Endometrial microvascular endothelial cells (primary cell): ENCODE data around the gene C12orf56. TPM values are rescaled to one million over a fixed set of nuclear protein-coding genes. Genes with fewer than 3 reads are reported as not detected.
"Not testable (repeated sequence)": the region's sequence is repeated elsewhere in the genome, so short reads cannot be mapped to it uniquely, and the experiment has no call there.

Source experiments
- in situ Hi-C: cut with HindIII; loops from 2 replicates; pipeline ENCODE4 v1.10.0; 2017; ENCODE audit warnings: low sequenced_read_pairs, low pct_unique_long_range_greater_than_20kb; ENCODE audit errors: inconsistent ontology term
- total RNA-seq: library from RNA; depleted of rRNA; stranded (reverse); fragments of >200 nt; gene quantifications from one replicate; pipeline ENCODE4 v1.2.3, GENCODE V29; 2015; ENCODE audit errors: inconsistent ontology term

Gene C12orf56
- total RNA-seq, 1 donor from 2014 or later, result not detected

DNA sequence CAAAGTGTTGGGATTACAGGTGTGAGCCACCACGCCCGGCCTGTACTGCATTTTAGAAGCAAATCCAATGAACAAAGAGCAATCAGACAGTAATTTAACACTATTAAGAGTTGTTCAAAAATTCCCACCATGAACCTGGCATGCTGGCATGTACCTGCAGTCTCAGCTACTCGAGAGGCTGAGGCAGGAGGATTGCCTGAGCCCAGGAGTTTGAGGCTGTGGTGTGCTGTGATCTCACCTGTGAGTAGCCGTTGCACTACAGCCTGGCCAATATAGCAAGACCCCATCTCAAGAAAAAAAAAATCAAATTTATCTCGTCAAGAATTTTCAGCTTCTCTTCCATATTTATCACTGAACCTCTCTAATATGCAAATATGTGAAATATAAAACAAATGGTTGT is 128.7 kb downstream of the C12orf56 start:
- in situ Hi-C loops, result no loop called here

DNA sequence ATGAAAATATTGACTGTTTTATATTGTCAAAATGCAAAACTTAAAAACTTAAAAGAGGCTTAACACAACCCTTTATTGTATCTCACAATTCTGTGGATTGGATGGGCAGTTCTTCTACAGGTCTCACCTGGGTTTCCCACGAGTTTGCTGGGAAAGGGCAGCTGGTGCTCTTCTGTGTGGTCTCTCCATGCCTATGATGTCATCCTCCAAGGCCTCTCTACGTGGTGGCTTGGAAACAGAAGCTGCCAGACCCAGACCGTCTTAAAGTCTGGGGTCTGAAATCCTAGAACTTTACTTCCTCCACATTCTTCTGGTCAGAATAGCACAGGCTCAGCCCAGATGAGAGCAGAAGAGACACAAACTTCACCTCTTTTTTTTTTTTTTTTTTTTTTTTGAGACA is 132.0 kb downstream of the C12orf56 start:
- in situ Hi-C loops, result no loop called here

DNA sequence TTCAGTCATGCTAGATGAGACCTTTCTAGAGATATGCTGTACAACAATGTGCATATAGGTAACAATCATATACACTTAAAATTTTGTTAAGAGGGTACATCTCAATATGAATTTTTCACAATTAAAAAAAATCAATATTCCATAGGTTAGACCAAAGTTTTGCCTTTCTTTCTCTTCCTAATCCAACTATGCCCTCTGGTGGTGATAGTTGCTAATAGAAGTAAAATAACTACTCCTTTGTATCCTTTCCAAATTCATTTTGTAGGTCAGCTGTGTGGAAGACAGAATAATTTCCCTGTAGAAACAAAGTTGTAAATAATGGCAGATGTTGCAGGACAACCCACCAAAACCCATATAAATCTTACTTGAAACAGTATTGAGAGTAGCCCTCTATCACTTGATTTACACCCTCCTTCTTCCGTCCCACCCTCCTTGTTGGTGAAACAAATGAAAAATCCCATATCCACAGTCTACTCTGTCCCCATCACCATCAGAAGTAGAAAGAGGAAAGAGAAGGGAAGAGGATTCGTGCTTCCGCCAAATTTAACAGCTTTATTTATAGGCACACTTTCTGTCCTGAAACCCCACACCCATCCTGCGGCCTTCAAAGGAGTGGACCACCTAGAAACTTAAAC is 134.3 kb downstream of the C12orf56 start:
- in situ Hi-C loops, result no loop called here

DNA sequence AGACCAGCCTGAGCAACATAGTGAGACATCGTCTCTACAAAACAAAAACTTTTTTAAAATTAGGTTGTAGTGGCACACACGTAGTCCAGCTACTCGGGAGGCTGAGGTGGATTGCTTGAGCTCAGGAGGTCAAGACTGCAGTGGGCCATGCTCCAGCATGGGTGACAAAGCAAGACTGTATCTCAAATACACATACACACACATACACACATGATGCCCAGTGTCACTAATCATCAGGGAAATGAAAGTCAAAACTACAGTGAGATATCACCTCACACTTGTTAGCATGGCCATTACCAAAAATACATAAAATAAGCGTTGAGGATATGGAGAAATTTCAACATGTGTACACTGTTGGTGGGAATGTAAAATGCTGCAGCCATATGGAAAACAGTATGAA is 135.3 kb downstream of the C12orf56 start:
- in situ Hi-C loops, result no loop called here

DNA sequence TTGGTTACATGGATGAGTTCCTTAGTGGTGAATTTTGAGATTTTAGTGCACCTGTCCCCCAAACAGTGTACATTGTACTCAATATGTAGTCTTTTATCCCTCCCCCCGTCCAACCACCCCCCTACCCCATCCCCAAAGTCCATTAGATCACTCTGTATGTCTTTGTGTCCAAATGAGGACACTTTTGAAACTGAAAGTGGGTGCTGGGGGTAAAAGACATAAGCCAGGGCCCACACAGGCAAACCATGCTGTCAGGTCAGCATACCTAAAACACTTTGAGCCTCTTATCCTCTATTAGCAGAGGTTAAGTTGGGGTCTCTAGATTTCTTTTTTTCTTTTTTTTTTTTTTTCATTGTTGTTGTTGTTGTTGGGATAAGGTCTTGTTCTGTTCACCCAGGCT is 137.2 kb downstream of the C12orf56 start:
- in situ Hi-C loops, result no loop called here

DNA sequence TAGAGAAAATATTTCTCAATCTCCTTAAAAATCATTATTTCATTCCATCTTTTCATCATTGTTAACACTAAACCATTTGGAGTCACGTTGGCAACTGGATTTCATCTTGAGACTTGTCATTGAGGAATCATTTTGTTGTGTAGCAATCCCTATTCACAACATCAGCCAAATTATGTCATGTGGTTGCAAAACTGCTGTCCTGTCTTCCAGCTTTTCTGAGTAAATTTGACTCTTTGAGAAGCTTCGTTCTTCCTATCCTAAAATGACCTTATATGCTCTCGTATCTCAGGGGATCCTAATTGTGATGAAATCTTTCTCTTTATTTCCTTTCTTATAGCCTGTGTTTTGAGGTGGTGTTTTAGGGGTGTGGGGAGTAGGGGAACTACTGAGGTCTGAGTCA is 137.9 kb downstream of the C12orf56 start:
- in situ Hi-C loops, result no loop called here

DNA sequence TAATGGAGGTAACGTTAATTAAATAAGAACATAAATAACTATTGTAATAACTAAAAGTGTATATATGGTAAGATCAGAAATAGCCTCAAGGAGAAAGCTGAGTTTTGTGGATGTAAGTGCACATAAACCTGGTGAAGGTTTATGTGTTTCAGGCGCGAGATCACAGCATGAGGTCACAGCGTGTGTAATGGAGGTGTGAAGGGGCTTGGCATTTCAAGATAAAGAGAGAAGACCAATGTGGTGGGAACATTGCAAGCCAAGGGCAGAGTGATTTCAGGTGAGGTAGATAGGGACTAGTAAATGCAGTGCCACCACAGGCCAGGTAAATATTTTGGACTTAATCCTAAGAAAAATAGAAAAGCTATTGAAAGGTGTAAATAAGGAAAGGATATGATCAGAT is 146.7 kb downstream of the C12orf56 start:
- in situ Hi-C loops, result no loop called here

DNA sequence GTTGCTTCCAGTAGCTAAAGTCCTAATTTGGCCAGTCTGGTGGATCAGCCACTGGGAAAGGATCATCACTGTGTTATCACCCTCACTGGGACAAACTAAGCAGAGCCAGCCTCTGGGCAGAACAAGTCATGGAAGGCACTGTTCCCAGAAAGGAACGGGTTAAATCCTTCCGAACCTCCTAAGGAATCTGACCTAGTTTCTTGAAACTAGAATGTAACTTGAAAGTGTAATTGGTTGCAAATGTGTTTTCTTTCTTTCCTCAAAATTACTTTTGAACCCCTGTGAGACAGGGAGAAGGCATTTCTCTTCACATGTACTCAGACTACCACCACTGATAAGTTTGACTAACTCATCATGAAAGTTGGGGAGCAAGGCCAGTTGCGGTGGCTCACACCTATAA is 149.8 kb downstream of the C12orf56 start:
- in situ Hi-C loops, result no loop called here

DNA sequence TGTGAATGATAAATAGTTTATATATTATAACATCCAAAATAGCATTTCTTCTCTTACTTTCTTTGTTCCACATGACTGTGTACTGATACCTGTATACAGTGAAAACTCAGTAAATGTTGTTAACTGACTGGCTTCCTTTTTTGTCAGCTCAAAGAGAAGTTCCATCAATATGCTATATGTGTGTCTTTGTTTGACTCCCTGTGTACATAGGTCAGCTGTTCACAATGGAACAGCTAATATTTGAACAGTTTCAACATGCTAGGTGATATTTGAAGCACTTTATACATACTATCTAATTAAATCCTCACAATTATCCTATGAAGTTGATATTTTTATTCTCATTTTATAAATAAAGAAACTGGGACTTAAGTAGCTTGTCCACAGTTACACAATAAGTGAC is 153.2 kb downstream of the C12orf56 start:
- in situ Hi-C loops, result no loop called here

DNA sequence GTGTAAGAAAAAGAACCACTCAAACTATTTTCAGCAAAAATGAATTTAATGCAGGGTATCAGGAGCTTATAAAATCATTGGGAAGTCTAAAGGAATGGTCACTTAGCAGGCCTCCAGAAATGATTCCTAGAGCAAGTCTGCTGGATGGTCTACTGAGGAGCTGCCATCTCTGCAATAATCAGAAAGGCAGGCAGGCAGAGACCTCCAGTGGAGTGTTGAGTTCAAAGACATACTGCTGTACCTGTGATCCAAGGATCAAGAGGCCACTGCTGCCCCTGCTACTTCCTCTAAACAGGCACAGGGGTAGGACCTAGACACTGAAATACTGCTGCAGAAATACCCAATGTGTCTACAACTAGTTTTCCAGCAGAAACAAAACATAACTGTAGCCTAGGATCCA is 154.0 kb downstream of the C12orf56 start:
- in situ Hi-C loops, result no loop called here

DNA sequence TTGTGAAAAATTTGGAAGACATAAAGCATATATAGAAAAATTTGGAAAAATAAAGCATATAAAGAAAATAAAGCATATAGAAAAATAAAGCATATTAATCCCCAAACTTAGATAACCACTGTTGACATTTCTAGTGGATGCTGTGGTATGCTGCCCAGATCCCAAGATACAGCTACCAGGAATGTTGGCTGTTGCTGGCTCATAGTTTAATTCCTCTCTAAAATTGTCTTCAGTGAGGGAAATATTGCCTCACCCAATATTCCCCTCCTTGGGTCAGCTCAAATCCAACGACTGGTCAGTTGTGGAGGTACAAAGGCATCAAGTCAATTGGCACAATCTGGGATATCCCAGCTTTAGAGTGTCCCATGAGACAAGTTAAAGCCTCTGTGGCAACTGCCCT is 158.4 kb downstream of the C12orf56 start:
- in situ Hi-C loops, result no loop called here

DNA sequence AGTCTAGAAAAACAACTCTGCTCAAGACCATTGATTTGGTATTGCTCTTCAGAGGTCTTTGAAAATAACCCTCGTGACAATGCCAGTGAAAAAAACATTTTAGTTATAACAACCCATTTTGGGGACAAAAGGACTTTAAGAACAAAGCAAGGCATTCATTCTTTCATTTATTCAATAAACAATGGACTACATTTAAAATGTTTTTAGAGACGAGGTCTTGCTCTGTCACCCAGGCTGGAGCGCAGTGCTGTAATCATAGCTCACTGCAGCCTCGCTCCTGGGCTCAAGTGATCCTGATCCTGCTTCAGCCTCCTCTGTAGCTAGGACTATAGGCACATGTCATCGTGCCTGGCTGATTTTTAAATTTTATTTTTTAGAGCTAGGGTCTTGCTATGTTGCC is 160.8 kb downstream of the C12orf56 start:
- in situ Hi-C loops, result no loop called here

DNA sequence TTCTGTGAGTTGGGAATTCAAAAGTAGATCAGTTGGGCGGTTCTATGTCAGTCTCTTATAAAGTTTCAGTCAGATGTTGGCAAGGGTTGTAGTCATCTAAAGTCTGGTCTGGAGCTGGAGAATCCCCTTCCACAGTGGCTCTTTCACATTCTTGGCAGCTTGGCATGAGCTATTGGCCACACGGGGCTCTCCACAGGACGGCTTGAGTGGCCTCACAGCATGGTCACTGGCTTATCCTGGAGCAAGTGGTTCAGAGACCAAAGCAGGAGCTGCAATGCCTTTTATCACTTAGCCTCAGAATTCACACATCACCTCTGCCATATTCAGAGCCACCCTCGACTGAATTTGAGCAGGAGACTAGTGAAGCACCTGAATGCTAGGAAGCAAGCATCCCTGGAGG is 161.3 kb downstream of the C12orf56 start:
- in situ Hi-C loops, result no loop called here

DNA sequence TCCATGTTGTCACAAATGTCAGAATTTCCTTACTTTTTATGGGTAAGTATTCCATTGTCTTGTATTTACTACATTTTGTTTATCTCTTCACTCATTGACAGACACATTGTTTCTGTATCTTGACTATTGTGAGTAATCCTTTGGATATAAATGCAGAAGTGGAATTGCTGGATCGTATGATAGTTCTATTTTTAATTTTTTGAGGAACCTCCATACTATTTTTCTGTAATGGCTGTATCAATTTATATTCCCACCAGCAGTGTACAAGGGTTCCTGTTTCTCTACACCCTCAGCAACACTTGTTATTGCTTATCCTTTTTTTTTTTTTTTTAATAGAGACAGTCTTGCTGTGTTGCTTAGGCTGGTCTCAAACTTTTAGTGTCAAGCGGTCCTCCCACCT is 164.9 kb downstream of the C12orf56 start:
- in situ Hi-C loops, result no loop called here

DNA sequence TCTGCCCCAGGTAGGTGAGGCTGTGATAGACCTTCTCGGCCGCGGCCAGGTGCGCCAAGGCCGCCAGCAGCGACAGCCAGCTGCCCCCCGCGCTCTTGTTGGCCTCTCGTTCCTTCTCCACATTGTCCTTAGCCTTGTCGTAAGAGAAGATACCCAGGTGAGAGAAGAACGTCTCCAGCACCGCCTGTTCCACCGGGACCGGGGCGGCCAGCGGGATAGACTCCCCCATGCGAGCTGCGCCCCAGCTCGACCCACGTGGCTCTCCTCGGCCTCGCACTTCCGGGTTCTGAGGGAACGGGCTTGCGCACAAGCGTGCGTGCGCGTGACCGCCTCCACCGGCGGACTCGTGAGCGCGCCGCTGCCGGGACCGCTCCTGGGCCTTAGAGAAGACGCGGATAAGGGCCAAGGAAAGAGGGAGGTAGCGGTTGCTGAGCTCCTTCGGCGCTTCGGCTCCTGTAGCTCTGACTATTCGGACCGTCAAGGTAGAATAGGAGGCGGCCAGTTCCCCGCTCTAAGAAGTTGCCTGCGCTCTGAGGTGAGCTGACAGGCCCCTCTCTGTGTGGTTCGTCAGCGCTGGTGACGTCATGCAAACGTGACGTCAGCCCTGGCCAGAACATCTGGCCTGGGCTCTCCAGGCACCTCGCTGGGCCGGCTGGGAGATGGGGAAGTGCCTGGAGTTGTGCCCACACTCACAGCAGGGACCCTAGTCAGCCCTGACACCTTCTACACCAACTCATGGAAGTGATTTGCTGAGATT is 168.4 kb downstream of the C12orf56 start, which contains the start of gene KICS2:
Gene KICS2 (minus strand): TSS at position 288 of the 757 bp plus-strand sequence. CDS start 59 bp downstream, at position 229.
- in situ Hi-C loops, result no loop called here

DNA sequence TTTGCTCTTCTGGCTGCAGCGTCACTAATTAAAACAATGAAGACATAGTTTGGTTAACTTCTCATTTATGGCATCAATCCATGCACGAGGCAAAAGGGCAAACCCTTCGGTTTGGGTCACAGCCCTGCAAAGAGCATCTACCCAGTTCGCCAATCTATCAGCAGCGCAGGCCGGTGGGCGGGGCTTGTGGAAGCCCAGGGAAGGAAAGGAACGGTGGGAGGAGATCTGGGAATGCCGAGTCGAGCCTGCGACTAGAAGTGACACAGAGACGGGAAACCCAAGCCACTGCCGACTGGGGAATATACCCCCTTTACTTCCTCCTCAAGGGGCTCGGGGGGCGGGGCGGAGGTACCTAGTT is 168.9 kb downstream of the C12orf56 start:
- in situ Hi-C loops, result no loop called here

DNA sequence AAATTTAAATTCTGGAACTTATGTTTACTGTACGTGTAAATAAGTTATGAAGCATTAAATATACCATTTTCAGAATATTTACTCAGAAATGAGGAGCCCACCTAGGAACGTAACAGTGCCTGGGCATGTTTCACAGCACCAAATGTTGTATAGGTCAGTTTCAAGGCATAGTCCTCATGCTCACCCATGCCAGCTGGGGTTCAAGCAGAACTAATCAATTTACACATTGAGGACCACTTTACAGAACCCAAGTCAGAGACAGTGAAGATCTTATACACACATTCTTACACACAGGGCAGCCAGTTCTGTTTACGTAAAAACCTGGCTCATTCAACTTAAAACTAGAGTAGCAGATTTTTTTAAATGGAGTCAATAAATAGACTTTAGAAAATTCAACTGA is 170.5 kb downstream of the C12orf56 start:
- in situ Hi-C loops, result no loop called here

DNA sequence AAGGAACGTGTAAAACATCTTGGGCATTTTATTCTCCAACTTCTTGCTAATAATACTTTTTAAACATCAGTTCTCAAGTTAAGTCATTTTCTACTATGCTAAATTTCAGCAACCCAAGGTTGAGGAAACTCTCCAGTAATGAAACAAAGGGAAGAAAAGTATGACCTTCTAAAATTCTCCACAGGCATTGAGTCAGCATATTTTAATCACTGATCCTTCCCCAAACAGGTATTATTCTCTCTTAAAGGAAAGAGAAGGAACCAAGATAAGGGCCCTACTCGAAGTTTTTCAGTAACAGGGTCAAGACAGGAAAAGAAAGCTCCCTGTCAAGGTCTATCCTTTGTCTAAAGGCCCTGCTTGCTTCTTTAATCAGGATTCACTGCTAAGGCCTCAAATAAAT is 171.4 kb downstream of the C12orf56 start:
- in situ Hi-C loops, result no loop called here

DNA sequence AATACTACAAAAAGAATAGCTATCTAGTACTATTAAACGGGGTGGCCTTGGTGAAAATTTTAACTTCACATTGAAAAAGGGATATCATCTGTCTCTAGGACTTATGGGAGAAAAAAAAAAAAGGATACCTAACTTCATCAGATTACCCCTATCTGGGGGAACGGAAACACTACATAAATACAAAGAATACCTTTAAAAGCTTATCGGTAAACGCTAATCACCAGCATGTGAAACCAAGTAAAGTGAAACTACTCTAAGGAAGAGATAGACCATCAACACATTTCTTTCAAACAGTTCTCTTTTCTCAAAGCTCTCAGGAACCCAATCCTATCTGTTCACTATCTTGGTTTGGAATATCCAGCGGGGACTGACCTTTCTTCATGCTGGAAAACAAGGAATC is 172.0 kb downstream of the C12orf56 start:
- in situ Hi-C loops, result no loop called here

DNA sequence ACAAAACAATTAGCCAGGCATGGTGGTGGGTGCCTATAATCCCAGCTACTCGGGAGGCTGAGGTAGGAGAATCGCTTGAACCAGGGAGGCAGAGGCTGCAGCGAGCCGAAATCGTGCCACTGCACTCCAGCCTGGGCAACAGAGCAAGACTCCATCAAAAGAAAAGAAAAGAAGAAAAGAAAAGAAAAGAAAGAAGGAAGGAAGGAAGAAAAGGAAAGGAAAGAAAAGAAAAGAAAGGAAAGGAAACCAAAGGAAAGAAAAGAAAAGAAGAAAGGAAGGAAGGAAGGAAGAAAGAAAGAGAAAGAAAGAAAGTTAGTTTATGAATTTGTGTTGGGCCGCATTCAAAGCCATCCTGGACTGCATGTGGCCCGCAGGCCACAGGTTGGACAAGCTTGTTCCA is 172.9 kb downstream of the C12orf56 start:
- in situ Hi-C loops, result not testable (repeated sequence)

DNA sequence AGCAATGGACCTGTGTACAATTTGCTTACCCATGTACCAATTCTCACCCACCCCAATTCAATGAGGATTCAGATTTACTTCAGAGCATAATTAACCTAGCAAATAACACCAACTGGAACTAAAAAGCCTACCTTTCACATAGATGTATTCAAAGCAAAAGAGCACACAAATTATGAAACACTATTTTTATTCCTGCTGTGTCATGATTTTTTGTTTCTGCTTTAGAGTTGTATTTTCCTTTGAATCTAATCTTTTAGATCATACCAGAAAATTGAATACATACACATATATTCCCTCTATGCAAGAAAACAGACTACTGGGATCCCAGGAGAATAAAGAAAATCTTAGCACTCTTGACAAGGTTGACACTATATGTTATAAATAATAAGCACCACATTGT is 174.3 kb downstream of the C12orf56 start:
- in situ Hi-C loops, result no loop called here
